Stimulated activated CD8-positive, alpha-beta memory T cell treated with anti-CD3 and anti-CD28 coated beads, Interleukin-7, amount 100 ng/mL, for 24 hours (primary cell): ENCODE measurements around the gene MYO3B.

ENCODE experiments used
- DNase-seq: peaks from one replicate; pipeline ENCODE4 v3.0.0-alpha.2; 2020; ENCODE audit warnings: low read depth

MYO3B gene

GRCh38 chr2:170306293-170306873 is 128.4 kb downstream of the MYO3B start:
- no peak for DNase-seq

- no peak for DNase-seq
Observed at GRCh38 chr2:170307052-170307451, 129.1 kb downstream of the MYO3B start.

GRCh38 chr2:170307555-170308351 is 129.8 kb downstream of the MYO3B start:
- no peak for DNase-seq

GRCh38 chr2:170310876-170311502 is 133.0 kb downstream of the MYO3B start:
- DNase-seq: no peak

GRCh38 chr2:170313347-170313991 is 135.5 kb downstream of the MYO3B start:
- no peak for DNase-seq

GRCh38 chr2:170313992-170314348 is 136.0 kb downstream of the MYO3B start:
- DNase-seq: no peak

GRCh38 chr2:170314744-170315447 is 136.9 kb downstream of the MYO3B start:
- no peak for DNase-seq

- no peak for DNase-seq
Observed at GRCh38 chr2:170320948-170321347, 143.0 kb downstream of the MYO3B start.

- DNase-seq: no peak
Observed at GRCh38 chr2:170321526-170321925, 143.6 kb downstream of the MYO3B start.

- no peak for DNase-seq
Observed at GRCh38 chr2:170322140-170322766, 144.3 kb downstream of the MYO3B start.

GRCh38 chr2:170323743-170324142 is 145.8 kb downstream of the MYO3B start:
- DNase-seq: no peak

GRCh38 chr2:170324640-170325046 is 146.7 kb downstream of the MYO3B start:
- DNase-seq: peak; percentile 0

GRCh38 chr2:170330881-170331280 is 152.9 kb downstream of the MYO3B start:
- no peak for DNase-seq

GRCh38 chr2:170332676-170333402 is 154.9 kb downstream of the MYO3B start:
- no peak for DNase-seq

- DNase-seq: no peak
Observed at GRCh38 chr2:170335351-170335750, 157.4 kb downstream of the MYO3B start.

- DNase-seq: no peak
Observed at GRCh38 chr2:170336408-170336807, 158.5 kb downstream of the MYO3B start.

- no peak for DNase-seq
Observed at GRCh38 chr2:170336916-170337315, 159.0 kb downstream of the MYO3B start.

GRCh38 chr2:170339322-170339721 is 161.4 kb downstream of the MYO3B start:
- no peak for DNase-seq

GRCh38 chr2:170339750-170340692 is 162.1 kb downstream of the MYO3B start:
- DNase-seq: no peak

GRCh38 chr2:170340693-170341068 is 162.7 kb downstream of the MYO3B start:
- no peak for DNase-seq
